GM21737 (cell line): ENCODE data around the gene KLHL21.
"Not testable (repeated sequence)": the region's sequence is repeated elsewhere in the genome, so short reads cannot be mapped to it uniquely, and the experiment has no call there.

Source experiments
- ATAC-seq: cut with Tn5 transposase; IDR thresholded peaks from one replicate; pipeline ENCODE4 v1.9.1; 2021; ENCODE audit warnings: mild to moderate bottlenecking, moderate library complexity; ENCODE audit not compliant: unreplicated experiment

KLHL21 gene, protein sequence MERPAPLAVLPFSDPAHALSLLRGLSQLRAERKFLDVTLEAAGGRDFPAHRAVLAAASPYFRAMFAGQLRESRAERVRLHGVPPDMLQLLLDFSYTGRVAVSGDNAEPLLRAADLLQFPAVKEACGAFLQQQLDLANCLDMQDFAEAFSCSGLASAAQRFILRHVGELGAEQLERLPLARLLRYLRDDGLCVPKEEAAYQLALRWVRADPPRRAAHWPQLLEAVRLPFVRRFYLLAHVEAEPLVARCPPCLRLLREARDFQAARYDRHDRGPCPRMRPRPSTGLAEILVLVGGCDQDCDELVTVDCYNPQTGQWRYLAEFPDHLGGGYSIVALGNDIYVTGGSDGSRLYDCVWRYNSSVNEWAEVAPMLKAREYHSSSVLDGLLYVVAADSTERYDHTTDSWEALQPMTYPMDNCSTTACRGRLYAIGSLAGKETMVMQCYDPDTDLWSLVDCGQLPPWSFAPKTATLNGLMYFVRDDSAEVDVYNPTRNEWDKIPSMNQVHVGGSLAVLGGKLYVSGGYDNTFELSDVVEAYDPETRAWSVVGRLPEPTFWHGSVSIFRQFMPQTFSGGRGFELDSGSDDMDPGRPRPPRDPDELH

DNA sequence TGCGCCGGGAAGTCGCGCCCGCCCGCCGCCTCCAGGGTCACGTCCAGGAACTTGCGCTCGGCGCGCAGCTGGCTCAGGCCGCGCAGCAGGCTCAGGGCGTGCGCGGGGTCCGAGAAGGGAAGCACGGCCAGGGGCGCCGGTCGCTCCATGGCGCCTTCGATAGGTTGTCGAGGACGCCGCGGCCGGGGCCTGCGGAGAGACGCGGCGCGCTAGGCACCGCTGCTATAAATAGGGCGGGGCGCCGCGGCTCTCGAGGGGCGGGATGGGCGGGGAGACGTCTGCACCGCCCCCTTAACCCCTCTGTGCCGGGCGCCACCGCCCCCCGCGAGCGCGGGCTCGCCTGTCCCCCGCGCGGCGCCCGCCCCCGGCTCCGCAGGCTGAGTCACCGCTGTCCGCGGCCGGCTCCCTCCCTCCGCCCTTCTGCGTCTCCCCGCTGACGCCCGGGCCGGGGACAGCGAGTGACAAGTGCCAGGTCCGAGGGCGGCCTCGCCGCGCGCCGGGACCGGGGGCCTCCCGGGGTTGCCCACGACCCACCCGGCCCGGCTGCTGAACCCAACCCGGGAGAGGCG is at the start of gene KLHL21:
KLHL21 (minus strand) TSS at position 201 of the 569 bp plus-strand sequence; CDS start at position 149, 52 bp downstream.
- peak; percentile 45 for ATAC-seq

DNA sequence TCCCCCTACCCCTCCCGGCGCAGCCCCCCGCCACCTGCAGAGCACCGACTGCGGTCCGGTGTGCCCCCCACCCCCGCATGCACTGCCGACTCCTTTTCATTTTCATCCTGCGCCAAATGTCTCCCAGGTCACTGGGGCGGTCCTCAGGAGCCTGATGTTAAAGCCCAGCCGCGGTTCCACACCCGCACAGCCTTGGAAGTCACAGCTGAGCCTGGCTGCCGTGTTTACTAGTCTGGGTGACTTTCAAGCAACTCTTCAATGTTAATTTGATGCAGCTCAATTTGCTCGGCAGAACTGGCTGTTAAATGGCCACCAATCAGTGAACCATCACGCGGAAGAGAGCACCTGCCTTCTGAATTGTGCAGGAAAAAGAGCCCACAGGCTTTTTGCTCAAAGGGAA is 49.2 kb upstream of the KLHL21 start:
- ATAC-seq = no peak

DNA sequence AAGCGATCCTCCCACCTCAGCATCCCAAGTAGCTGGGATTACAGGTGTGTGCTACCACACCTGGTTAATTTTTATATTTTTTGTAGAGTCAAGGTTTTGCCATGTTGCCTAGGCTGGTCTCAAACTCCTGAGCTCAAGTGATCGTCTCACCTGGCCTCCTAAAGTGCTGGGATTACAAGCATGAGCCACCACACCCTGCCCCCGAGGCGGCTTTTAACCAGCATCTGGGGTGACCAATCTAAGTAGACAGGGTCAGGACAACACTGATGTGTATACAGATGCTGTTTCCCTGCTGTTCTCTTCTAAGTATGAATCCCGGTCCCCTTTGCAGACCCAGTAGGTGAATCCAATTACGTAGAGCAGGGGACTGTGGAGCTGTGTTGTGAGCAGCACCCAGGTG is 45.9 kb upstream of the KLHL21 start:
- no peak for ATAC-seq

DNA sequence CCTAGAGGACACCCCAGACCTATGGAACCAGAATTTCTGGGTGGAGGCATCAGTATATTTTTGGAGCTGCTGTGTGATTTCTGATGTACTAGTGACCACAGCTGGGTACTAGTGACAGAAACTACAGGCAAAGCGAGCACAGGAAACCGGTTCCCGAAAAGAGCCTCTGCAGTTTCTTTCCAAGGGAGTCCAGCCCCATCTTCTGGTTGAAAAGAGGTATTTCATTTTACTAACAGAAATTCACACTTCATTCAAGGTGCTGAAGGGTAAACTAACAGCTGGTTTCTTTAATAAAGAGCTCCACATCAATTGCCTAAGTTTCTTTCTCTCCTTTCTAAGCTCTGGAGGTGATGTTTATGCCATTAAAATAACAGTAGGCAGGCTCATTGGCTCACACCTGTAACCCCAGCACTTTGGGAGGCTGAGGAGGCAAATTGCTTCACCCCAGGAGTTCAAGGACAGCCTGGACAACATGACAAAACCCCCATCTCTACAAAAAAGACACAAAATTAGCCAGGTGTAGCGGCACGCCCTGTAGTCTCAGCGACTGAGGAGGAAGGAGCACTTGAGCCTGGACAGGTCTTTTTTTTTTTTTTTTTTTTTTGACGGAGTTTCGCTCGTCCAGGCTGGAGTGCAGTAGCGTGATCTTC is 44.0 kb upstream of the KLHL21 start:
- no peak for ATAC-seq

- no peak for ATAC-seq
Observed at GRCh38 chr1:6645018-6645417, 42.3 kb upstream of the KLHL21 start.

DNA sequence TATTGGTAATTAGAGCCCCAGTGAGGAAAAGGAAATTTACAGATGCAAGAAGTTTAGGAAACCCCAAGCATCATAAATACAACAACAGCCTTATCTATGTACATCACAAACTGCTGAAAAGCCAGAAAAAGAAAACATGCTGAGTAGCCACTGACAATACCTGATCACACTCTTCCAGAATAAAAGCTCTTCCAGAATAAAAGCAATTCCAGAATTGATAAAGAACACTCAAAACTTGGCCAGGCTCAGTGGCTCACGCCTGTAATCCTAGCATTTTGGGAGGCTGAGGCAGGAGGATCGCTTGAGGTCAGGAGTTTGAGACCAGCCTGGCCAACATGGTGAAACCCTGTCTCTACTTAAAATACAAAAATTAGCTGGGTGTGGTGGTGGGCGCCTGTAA is 38.2 kb upstream of the KLHL21 start:
- not testable (repeated sequence) for ATAC-seq

GRCh38 chr1:6638226-6638625 is 35.6 kb upstream of the KLHL21 start:
- no peak for ATAC-seq

GRCh38 chr1:6637770-6638169 is 35.1 kb upstream of the KLHL21 start:
- ATAC-seq = no peak

DNA sequence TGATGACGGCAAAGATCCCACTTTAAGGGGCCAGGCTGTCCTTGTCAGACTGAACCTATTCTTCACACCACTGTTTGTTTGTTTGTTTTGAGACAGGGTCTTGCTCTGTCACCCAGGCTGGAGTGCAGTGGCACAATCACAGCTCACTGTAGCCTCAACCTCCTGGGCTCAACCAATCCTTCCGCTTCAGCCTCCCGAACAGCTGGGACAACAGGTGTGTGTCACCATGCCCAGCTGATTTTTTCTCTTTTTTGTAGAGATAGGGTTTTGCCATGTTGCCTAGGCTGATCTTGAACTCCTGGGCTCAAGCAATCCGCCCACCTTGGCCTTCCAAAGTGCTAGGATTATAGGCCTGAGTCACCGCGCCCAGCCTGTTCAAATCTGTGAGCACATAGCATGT is 34.1 kb upstream of the KLHL21 start:
- ATAC-seq = not testable (repeated sequence)

DNA sequence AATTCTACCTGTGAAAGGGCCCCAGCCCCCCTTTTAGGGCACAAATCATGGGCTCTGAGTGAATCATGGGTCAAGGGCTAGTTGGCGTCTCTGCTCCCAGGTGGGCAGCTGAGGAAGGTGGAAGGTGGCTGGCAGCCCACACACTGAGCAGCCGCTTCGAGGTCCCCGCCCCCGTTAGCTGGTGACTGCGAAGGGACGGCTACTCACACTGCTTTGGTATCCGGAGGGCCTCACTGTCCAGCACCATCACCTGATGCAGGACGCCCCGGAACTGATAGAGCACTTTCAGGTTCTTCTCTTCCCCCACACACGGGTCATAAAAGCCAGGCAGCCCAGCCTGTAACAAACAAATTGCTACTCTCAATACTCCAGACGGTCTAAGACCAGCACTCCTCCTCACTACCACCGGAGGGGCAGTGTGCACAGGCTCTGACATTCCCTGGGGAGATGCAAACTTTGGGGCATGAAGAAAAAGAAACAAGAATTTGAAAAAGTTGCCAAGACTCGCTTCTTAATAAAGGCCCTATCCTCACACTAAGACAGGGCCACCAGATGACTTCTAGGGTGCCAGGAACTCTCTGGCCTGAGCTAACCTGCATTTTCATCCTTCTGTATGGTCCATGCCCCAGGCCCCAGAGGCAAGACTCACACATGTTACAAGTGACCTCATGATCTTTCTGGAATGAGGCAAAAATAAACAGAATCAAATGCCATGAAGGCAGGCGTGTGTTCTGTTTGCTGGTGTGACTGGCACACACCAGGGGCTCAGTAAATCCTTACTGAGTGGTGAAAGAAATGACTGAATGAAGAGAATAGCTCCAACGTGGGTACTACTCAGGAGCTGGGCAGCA is 33.5 kb upstream of the KLHL21 start:
- ATAC-seq = no peak

GRCh38 chr1:6635161-6635909 is 32.7 kb upstream of the KLHL21 start:
- ATAC-seq = no peak

GRCh38 chr1:6634371-6635052 is 31.8 kb upstream of the KLHL21 start:
- no peak for ATAC-seq

DNA sequence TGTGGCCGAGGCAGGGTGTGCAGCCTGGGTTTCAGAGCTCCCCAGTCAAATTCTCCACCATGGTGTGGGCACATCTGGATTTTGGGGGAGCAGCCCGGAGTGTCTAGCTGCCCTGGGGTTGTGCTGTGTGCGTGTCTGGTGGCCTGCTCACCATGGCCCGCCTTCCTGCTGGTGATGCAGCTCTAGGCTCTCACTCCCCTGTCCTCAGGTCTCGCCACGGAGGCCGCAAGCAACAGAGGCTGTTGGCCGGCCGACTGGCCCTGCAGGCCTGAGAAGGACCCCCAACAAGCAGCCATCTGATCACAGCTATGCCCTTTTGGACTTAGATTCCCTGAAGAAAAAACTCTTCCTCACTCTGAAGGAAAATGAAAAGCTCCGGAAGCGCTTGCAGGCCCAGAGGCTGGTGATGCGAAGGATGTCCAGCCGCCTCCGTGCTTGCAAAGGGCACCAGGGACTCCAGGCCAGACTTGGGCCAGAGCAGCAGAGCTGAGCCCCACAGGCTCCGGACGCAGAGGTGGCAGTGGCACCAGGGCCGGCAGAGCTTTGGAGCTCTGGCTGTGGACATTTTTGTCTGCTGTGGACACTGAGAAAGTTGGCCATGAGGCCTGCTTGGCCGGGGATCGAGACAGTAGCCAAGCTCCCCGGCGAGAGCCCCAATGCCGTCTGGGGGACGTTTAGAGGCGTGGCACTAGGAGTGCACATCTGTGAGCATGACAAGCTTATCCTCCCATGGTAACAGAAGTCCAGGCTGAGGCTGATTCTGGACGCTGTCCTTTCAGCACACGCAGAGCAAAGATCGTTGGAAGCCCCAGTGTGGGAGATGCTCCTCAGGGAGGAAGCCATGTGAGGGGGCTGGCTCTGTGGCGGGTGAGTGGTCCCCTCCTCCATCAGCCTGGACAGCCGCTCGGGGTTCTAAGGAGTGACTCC is 30.2 kb upstream of the KLHL21 start:
- ATAC-seq = no peak

DNA sequence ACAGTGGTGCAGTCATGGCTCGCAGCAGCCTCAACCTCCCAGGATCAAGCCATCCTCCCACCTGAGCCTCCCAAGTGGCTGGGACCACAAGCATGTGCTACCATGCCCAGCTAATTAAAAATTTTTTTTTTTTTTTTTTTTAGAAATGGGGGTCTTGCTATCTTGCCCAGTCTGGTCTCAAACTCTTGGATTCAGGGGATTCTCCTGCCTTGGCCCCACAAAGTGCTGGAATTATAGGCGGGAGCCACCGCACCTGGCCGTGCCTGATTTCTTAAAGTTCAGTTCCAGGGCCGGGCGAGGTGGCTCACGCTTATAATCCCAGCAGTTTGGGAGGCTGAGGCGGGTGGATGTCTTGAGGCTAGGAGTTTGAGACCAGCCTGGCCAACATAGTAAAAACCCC is 28.4 kb upstream of the KLHL21 start:
- no peak for ATAC-seq

DNA sequence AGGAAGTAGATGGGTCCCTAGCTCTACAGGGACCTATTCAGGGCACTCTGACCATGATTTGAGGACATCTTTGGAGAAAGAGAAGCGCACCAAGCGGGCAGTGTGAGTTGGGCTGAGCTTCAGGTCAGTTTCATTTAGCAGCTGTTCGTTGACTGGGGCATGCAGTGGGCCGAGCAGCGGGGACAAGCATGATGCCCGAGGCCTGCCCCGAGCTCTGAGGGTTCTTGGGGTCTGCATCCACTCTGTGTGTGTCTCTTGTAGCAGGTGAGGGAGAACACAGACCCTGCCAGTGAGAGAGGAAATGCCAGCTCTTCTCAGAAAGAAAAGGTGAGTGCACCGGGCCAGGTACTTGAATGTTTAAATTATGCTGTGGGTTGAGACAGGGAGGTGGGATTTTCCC is 27.4 kb upstream of the KLHL21 start:
- no peak for ATAC-seq

DNA sequence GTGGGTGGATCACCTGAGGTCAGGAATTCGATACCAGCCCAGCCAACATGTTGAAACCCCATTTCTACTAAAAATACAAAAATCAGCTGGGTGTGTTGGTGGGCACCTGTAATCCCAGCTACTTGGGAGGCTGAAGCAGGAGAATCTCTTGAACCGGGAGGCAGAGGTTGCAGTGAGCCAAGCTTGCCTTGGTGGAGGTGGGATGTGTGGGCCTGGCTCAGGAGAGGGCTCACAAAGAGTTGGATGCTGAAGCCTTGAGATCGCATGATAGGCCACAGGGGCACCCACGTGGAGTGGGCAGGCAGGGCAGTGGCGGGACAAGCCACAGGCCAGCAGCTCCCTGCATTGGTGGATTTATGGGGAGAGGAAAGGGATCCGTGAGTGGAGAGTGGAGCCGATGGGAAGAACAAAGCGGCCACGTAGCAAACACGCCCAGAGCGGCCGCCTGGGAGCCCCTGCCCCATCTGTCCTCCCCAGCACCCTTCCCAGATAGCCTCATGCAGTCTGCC is 26.4 kb upstream of the KLHL21 start:
- no peak for ATAC-seq

DNA sequence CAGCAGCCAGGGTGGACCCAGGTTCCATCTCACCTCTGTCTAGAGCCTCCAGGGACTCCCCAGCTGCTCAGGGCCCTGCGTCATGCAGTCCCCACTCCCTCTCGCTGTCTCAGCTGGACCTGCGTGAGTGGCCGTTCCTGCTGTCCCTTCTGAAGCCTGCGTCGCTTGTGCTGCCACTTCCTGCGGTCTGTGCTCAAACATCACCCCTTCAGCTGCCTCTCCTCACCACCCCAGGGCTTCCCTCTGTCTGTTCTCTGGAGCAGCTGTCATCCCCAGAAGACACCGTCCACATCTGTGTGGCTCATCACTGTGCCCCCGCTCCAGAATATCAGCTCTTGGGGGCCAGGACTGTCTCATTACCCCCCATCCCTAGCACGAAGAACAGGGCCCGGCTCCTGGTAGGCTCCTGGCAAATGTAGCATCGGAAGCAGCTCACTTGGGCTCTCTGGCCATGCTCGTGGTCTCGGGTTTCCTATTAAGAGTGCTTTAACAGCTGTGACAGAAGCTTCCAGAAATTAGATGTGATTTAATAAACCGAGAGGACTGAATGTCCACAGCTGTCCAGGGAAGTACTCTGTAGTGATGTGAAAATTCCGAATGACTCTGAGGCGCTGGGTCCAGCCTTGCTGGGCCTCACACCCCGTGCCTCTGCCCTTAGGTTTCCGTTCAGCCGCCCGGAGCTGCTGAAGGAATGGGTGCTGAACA is 25.3 kb upstream of the KLHL21 start:
- no peak for ATAC-seq

DNA sequence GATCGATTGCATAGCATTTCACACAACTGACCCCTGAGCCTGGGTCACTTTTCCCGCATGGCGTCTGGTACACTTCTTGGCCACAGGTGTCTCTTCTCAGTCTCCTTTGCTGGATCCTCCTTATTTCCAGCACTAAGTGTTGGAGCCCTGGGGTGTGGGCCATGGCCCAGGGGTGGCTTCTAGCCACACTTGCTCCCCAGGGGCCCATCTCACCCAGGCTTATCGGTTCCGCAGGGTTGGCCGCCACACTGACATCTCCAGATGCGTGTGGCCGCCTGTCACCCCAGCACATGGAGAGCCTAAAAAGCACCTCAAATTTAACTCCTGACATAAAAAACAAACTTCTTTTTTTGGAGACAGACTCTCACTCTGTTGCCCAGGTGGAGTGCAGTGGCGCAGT is 24.4 kb upstream of the KLHL21 start:
- no peak for ATAC-seq
